Activated naive CD8-positive, alpha-beta T cell treated with anti-CD3 and anti-CD28 coated beads for 36 hours (primary cell): ENCODE data around the gene RIMBP2. TPM values are rescaled to one million over a fixed set of nuclear protein-coding genes. Genes with fewer than 3 reads are reported as not detected.

Experiments used
- DNase-seq: peaks from one replicate; pipeline ENCODE4 v3.0.0; 2021
- H3K27ac Mint-ChIP-seq: one replicate; pipeline ENCODE4 v1.8.0; 2022; ENCODE audit warnings: mild to moderate bottlenecking, moderate library complexity, mixed read lengths
- H3K27me3 Mint-ChIP-seq: one replicate; pipeline ENCODE4 v1.8.0; 2022; ENCODE audit warnings: mild to moderate bottlenecking, mixed read lengths
- H3K36me3 Mint-ChIP-seq: one replicate; pipeline ENCODE4 v1.8.0; 2021; ENCODE audit warnings: mild to moderate bottlenecking, mixed read lengths
- H3K4me1 Mint-ChIP-seq: one replicate; pipeline ENCODE4 v1.8.0; 2021; ENCODE audit warnings: mixed read lengths
- H3K4me3 Mint-ChIP-seq: one replicate; pipeline ENCODE4 v1.8.0; 2022; ENCODE audit warnings: mild to moderate bottlenecking, moderate library complexity, mixed read lengths
- H3K9me3 Mint-ChIP-seq: one replicate; pipeline ENCODE4 v1.8.0; 2022; ENCODE audit warnings: mixed read lengths
- total RNA-seq, 2 experiments: library from RNA; stranded (reverse); gene quantifications; one replicate each; pipeline ENCODE4 v1.2.3, GENCODE V29; 2021

Gene RIMBP2
- total RNA-seq, 2 experiments from 2014 or later, result not detected

GRCh38 chr12:130396667-130397066, 319.4 kb downstream of the RIMBP2 start:
- Mint-ChIP-seq H3K4me1 (no peaks in the 10 kb centered on the region), H3K9me3 (no peaks in the 10 kb centered on the region), H3K4me3 (no peak overlapping the region), H3K27me3 (peaks cover 30% of the 10 kb centered on the region), H3K36me3 (no peaks in the 10 kb centered on the region), H3K27ac (no peak overlapping the region)
- no peak for DNase-seq

GRCh38 chr12:130394906-130395305, 321.2 kb downstream of the RIMBP2 start:
- no peak overlapping the region for H3K4me3 Mint-ChIP-seq
- no peaks in the 10 kb centered on the region for H3K36me3 Mint-ChIP-seq

GRCh38 chr12:130391186-130391585, 324.9 kb downstream of the RIMBP2 start:
- no peak for DNase-seq
- H3K4me1 Mint-ChIP-seq, result peaks cover 4% of the 10 kb centered on the region
- no peaks in the 10 kb centered on the region for H3K36me3 Mint-ChIP-seq
- peaks cover 10% of the 10 kb centered on the region for H3K27me3 Mint-ChIP-seq
- no peak overlapping the region for H3K27ac Mint-ChIP-seq
- H3K4me3 Mint-ChIP-seq, result no peak overlapping the region
- H3K9me3 Mint-ChIP-seq, result peaks cover 7% of the 10 kb centered on the region

More at GRCh38 chr12:130394906-130395305, 321.2 kb downstream of the RIMBP2 start:
- no peak for DNase-seq
- H3K9me3 Mint-ChIP-seq, result no peaks in the 10 kb centered on the region
- H3K4me1 Mint-ChIP-seq, result no peaks in the 10 kb centered on the region
- H3K27me3 Mint-ChIP-seq, result peaks cover 30% of the 10 kb centered on the region
- no peak overlapping the region for H3K27ac Mint-ChIP-seq

- no peak for DNase-seq
- Mint-ChIP-seq H3K36me3 (no peaks in the 10 kb centered on the region), H3K9me3 (peaks cover 11% of the 10 kb centered on the region), H3K4me3 (no peak overlapping the region), H3K27ac (no peak overlapping the region), H3K27me3 (peaks cover 11% of the 10 kb centered on the region), H3K4me1 (peaks cover 4% of the 10 kb centered on the region)
Observed at GRCh38 chr12:130385193-130385592, 330.9 kb downstream of the RIMBP2 start.

- no peak overlapping the region for H3K4me3 Mint-ChIP-seq
- H3K9me3 Mint-ChIP-seq, result peaks cover 11% of the 10 kb centered on the region
- H3K27ac Mint-ChIP-seq, result no peak overlapping the region
- H3K4me1 Mint-ChIP-seq, result peaks cover 4% of the 10 kb centered on the region
- no peak for DNase-seq
- H3K36me3 Mint-ChIP-seq, result no peaks in the 10 kb centered on the region
- H3K27me3 Mint-ChIP-seq, result peaks cover 11% of the 10 kb centered on the region
Observed at GRCh38 chr12:130384234-130384633, 331.9 kb downstream of the RIMBP2 start.

- peaks cover 7% of the 10 kb centered on the region for H3K9me3 Mint-ChIP-seq
- H3K27me3 Mint-ChIP-seq, result peaks cover 14% of the 10 kb centered on the region
- DNase-seq, result no peak
- H3K4me1 Mint-ChIP-seq, result no peaks in the 10 kb centered on the region
- no peak overlapping the region for H3K27ac Mint-ChIP-seq
- H3K36me3 Mint-ChIP-seq, result no peaks in the 10 kb centered on the region
- H3K4me3 Mint-ChIP-seq, result no peak overlapping the region
Observed at GRCh38 chr12:130382818-130383217, 333.3 kb downstream of the RIMBP2 start.

- Mint-ChIP-seq H3K9me3 (no peaks in the 10 kb centered on the region), H3K4me1 (no peaks in the 10 kb centered on the region), H3K27me3 (peaks cover 14% of the 10 kb centered on the region), H3K4me3 (no peak overlapping the region), H3K27ac (no peak overlapping the region), H3K36me3 (no peaks in the 10 kb centered on the region)
- DNase-seq, result no peak
Observed at GRCh38 chr12:130375296-130376287, 340.5 kb downstream of the RIMBP2 start.

GRCh38 chr12:130374083-130374482, 342.0 kb downstream of the RIMBP2 start:
- H3K9me3 Mint-ChIP-seq, result no peaks in the 10 kb centered on the region
- no peak overlapping the region for H3K27ac Mint-ChIP-seq

GRCh38 chr12:130372936-130373335, 343.2 kb downstream of the RIMBP2 start:
- Mint-ChIP-seq H3K9me3 (no peaks in the 10 kb centered on the region), H3K27ac (no peak overlapping the region), H3K4me1 (no peaks in the 10 kb centered on the region), H3K4me3 (no peak overlapping the region), H3K36me3 (no peaks in the 10 kb centered on the region), H3K27me3 (peaks cover 21% of the 10 kb centered on the region)
- no peak for DNase-seq

More at GRCh38 chr12:130374083-130374482, 342.0 kb downstream of the RIMBP2 start:
- no peaks in the 10 kb centered on the region for H3K4me1 Mint-ChIP-seq
- DNase-seq, result no peak
- H3K27me3 Mint-ChIP-seq, result peaks cover 24% of the 10 kb centered on the region
- H3K4me3 Mint-ChIP-seq, result no peak overlapping the region
- H3K36me3 Mint-ChIP-seq, result no peaks in the 10 kb centered on the region

- Mint-ChIP-seq H3K4me1 (no peaks in the 10 kb centered on the region), H3K9me3 (no peaks in the 10 kb centered on the region), H3K27ac (no peak overlapping the region), H3K27me3 (peaks cover 21% of the 10 kb centered on the region), H3K4me3 (no peak overlapping the region), H3K36me3 (no peaks in the 10 kb centered on the region)
- DNase-seq, result no peak
Observed at GRCh38 chr12:130371296-130371695, 344.8 kb downstream of the RIMBP2 start.

- H3K4me1 Mint-ChIP-seq, result no peaks in the 10 kb centered on the region
- no peak overlapping the region for H3K4me3 Mint-ChIP-seq
- DNase-seq, result no peak
- no peaks in the 10 kb centered on the region for H3K9me3 Mint-ChIP-seq
- H3K36me3 Mint-ChIP-seq, result no peaks in the 10 kb centered on the region
- peaks cover 21% of the 10 kb centered on the region for H3K27me3 Mint-ChIP-seq
- H3K27ac Mint-ChIP-seq, result no peak overlapping the region
Observed at GRCh38 chr12:130369816-130370215, 346.3 kb downstream of the RIMBP2 start.

GRCh38 chr12:130367523-130367922, 348.6 kb downstream of the RIMBP2 start:
- Mint-ChIP-seq H3K36me3 (no peaks in the 10 kb centered on the region), H3K9me3 (no peaks in the 10 kb centered on the region), H3K4me3 (no peak overlapping the region), H3K27me3 (peaks cover 19% of the 10 kb centered on the region), H3K27ac (no peak overlapping the region), H3K4me1 (no peaks in the 10 kb centered on the region)
- no peak for DNase-seq

GRCh38 chr12:130367003-130367402, 349.1 kb downstream of the RIMBP2 start:
- Mint-ChIP-seq H3K4me1 (no peaks in the 10 kb centered on the region), H3K36me3 (no peaks in the 10 kb centered on the region), H3K27ac (no peak overlapping the region), H3K4me3 (no peak overlapping the region), H3K27me3 (peaks cover 24% of the 10 kb centered on the region), H3K9me3 (no peaks in the 10 kb centered on the region)
- no peak for DNase-seq

GRCh38 chr12:130366159-130366558, 349.9 kb downstream of the RIMBP2 start:
- H3K4me3 Mint-ChIP-seq, result no peak overlapping the region
- no peaks in the 10 kb centered on the region for H3K4me1 Mint-ChIP-seq
- H3K27me3 Mint-ChIP-seq, result peaks cover 24% of the 10 kb centered on the region
- H3K9me3 Mint-ChIP-seq, result no peaks in the 10 kb centered on the region
- H3K36me3 Mint-ChIP-seq, result no peaks in the 10 kb centered on the region
- DNase-seq, result no peak
- no peak overlapping the region for H3K27ac Mint-ChIP-seq

GRCh38 chr12:130364578-130364977, 351.5 kb downstream of the RIMBP2 start:
- H3K4me3 Mint-ChIP-seq, result no peak overlapping the region
- no peaks in the 10 kb centered on the region for H3K36me3 Mint-ChIP-seq
- DNase-seq, result no peak
- peaks cover 19% of the 10 kb centered on the region for H3K27me3 Mint-ChIP-seq
- H3K4me1 Mint-ChIP-seq, result no peaks in the 10 kb centered on the region
- no peaks in the 10 kb centered on the region for H3K9me3 Mint-ChIP-seq
- no peak overlapping the region for H3K27ac Mint-ChIP-seq

GRCh38 chr12:130362060-130362459, 354.0 kb downstream of the RIMBP2 start:
- Mint-ChIP-seq H3K9me3 (no peaks in the 10 kb centered on the region), H3K4me3 (no peak overlapping the region), H3K27me3 (peaks cover 23% of the 10 kb centered on the region), H3K36me3 (no peaks in the 10 kb centered on the region), H3K4me1 (no peaks in the 10 kb centered on the region), H3K27ac (no peak overlapping the region)
- no peak for DNase-seq
